ENCODE results near the gene IGSF1. TPM values are rescaled to one million over a fixed set of nuclear protein-coding genes. Genes with fewer than 3 reads are reported as not detected.
"Not testable (repeated sequence)": the region's sequence is repeated elsewhere in the genome, so short reads cannot be mapped to it uniquely, and the experiment has no call there.

IGSF1 gene
- total RNA-seq, 1 donor from 2014 or later, result 8.9 TPM

GRCh38 chrX:131262738-131263679, 26.1 kb downstream of the IGSF1 start:
- Mint-ChIP-seq H3K36me3 (no peaks in the 10 kb centered on the region), H3K27me3 (ENCODE audit: low read depth) (peaks cover 12% of the 10 kb centered on the region), H3K4me1 (no peaks in the 10 kb centered on the region), H3K27ac (no peak overlapping the region), H3K9me3 (peaks cover 3% of the 10 kb centered on the region), H3K4me3 (no peak overlapping the region)
- no peak for DNase-seq (ENCODE audit: low spot score in 2 of 2, unreplicated experiment in 2 of 2)
- TF ChIP-seq, protein P1, sequence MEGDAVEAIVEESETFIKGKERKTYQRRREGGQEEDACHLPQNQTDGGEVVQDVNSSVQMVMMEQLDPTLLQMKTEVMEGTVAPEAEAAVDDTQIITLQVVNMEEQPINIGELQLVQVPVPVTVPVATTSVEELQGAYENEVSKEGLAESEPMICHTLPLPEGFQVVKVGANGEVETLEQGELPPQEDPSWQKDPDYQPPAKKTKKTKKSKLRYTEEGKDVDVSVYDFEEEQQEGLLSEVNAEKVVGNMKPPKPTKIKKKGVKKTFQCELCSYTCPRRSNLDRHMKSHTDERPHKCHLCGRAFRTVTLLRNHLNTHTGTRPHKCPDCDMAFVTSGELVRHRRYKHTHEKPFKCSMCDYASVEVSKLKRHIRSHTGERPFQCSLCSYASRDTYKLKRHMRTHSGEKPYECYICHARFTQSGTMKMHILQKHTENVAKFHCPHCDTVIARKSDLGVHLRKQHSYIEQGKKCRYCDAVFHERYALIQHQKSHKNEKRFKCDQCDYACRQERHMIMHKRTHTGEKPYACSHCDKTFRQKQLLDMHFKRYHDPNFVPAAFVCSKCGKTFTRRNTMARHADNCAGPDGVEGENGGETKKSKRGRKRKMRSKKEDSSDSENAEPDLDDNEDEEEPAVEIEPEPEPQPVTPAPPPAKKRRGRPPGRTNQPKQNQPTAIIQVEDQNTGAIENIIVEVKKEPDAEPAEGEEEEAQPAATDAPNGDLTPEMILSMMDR (IDR thresholded peaks at IDR 0.05; ENCODE audit: unreplicated experiment), result no peak

DNA sequence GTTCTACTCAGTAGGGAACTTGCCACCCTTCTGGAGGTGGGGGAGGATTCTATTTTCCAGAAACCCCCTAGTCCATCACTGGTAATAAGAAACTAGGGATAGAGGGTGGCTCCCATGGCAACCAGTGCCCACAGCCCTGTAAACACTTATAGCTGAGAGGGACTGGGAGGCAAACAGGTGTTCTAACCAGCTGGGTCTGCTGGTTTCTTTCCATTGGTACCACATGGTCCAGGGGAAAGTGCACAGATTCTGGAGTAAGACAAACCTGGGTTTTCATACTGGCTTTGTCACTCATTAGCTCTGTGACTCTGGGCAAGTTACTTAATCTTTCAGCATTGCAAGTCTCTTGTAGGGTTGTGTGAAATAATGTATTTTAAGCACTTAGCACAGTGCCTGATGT, 26.9 kb downstream of the IGSF1 start:
- no peak for DNase-seq (ENCODE audit: low spot score in 2 of 2, unreplicated experiment in 2 of 2)
- Mint-ChIP-seq H3K9me3 (peaks cover 3% of the 10 kb centered on the region), H3K4me1 (no peaks in the 10 kb centered on the region), H3K36me3 (no peaks in the 10 kb centered on the region), H3K4me3 (no peak overlapping the region), H3K27me3 (ENCODE audit: low read depth) (peaks cover 12% of the 10 kb centered on the region), H3K27ac (no peak overlapping the region)
- TF ChIP-seq, protein P1 (IDR thresholded peaks at IDR 0.05; ENCODE audit: unreplicated experiment), result no peak

DNA sequence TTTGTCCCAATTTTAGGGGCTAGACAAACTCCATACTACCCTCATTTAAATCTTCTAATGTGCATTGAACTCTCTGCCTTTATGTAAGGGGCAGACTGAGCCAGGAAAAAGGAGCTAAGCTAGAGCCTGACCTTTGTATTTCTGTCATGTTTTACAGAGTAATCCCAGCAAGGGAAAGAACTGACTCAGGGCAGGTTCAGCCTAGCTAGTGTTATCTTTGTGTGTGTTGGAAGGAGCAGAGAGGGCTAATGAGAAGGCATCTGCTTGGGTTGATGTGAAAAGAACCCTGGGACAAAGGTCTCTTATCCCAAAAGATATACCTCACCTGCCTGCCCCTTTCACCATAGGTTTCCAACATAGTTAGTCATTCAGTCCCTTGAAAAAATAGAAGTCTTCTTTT, 31.7 kb downstream of the IGSF1 start:
- no peak for DNase-seq (ENCODE audit: low spot score in 2 of 2, unreplicated experiment in 2 of 2)
- TF ChIP-seq, protein P1 (IDR thresholded peaks at IDR 0.05; ENCODE audit: unreplicated experiment), result no peak
- H3K27me3 Mint-ChIP-seq (ENCODE audit: low read depth), result peaks cover 7% of the 10 kb centered on the region
- H3K4me1 Mint-ChIP-seq, result no peaks in the 10 kb centered on the region
- no peaks in the 10 kb centered on the region for H3K36me3 Mint-ChIP-seq
- H3K4me3 Mint-ChIP-seq, result no peak overlapping the region
- no peaks in the 10 kb centered on the region for H3K9me3 Mint-ChIP-seq
- no peak overlapping the region for H3K27ac Mint-ChIP-seq

- not testable (repeated sequence) for H3K27ac Mint-ChIP-seq; H3K4me1 Mint-ChIP-seq; H3K27me3 Mint-ChIP-seq (ENCODE audit: low read depth); H3K36me3 Mint-ChIP-seq; DNase-seq (ENCODE audit: low spot score in 2 of 2, unreplicated experiment in 2 of 2); H3K4me3 Mint-ChIP-seq; H3K9me3 Mint-ChIP-seq
These were observed 37.9 kb downstream of the IGSF1 start for GRCh38 chrX:131250984-131251738.

GRCh38 chrX:131239057-131239456, 50.0 kb downstream of the IGSF1 start:
- Mint-ChIP-seq H3K9me3 (no peaks in the 10 kb centered on the region), H3K4me1 (no peaks in the 10 kb centered on the region), H3K27ac (no peak overlapping the region), H3K27me3 (ENCODE audit: low read depth) (peaks cover 20% of the 10 kb centered on the region), H3K36me3 (no peaks in the 10 kb centered on the region), H3K4me3 (no peak overlapping the region)
- TF ChIP-seq, protein P1 (IDR thresholded peaks at IDR 0.05; ENCODE audit: unreplicated experiment), result no peak
- no peak for DNase-seq (ENCODE audit: low spot score in 2 of 2, unreplicated experiment in 2 of 2)

- DNase-seq (ENCODE audit: low spot score in 2 of 2, unreplicated experiment in 2 of 2), result no peak
- H3K4me3 Mint-ChIP-seq, result no peak overlapping the region
- H3K4me1 Mint-ChIP-seq, result no peaks in the 10 kb centered on the region
- peaks cover 24% of the 10 kb centered on the region for H3K27me3 Mint-ChIP-seq (ENCODE audit: low read depth)
- H3K36me3 Mint-ChIP-seq, result no peaks in the 10 kb centered on the region
- no peak overlapping the region for H3K27ac Mint-ChIP-seq
- no peaks in the 10 kb centered on the region for H3K9me3 Mint-ChIP-seq
- TF ChIP-seq, protein P1 (IDR thresholded peaks at IDR 0.05; ENCODE audit: unreplicated experiment), result no peak
These were observed 51.7 kb downstream of the IGSF1 start for GRCh38 chrX:131237363-131237762.

Data from mesothelial cell of epicardium (in vitro differentiated cells).